ENCODE results near the gene RTN4RL1. TPM values are rescaled to one million over a fixed set of nuclear protein-coding genes. Genes with fewer than 3 reads are reported as not detected.

The RTN4RL1 gene
- total RNA-seq, 1 donor: 0.27 TPM

DNA sequence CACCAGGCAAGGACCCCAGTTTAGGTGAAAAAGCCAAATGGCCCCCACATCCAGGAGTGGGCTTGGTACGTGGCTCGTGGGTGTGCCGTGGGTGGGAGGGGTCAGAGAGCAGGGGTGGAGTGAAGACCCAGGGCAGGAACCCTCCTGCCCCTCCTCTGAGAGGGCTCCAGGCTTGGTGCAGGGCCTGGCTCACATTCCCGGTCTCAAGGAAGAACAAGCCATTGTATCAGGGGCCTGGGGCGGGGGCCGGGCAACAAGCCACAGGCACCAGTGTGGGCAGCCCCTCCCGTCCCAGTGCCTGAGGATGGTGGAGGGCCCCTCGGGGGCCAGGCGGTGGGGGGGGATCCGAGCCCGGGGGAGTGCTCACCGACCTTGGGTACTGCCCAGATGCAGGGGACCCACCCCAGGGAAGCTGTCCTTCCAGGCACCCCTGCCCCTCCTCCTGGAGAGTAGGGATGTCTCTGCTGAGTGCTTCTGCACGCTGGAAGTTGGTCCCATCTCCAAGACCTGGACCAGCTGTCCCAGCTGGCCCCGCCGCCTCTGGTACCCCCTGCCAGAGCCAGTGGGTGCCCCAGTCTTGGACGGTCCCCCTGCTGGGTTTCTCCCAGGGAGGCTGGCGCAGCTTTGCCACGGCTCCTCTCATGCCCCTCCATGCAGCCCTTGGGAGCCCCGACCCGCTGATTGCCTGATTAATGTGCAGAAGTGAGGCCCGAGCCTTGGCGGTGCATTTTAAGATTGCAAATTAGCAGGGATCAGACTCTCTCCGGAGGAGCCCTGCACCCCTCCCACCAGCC is 83.7 kb downstream of the RTN4RL1 start:
- TF ChIP-seq, protein P1, sequence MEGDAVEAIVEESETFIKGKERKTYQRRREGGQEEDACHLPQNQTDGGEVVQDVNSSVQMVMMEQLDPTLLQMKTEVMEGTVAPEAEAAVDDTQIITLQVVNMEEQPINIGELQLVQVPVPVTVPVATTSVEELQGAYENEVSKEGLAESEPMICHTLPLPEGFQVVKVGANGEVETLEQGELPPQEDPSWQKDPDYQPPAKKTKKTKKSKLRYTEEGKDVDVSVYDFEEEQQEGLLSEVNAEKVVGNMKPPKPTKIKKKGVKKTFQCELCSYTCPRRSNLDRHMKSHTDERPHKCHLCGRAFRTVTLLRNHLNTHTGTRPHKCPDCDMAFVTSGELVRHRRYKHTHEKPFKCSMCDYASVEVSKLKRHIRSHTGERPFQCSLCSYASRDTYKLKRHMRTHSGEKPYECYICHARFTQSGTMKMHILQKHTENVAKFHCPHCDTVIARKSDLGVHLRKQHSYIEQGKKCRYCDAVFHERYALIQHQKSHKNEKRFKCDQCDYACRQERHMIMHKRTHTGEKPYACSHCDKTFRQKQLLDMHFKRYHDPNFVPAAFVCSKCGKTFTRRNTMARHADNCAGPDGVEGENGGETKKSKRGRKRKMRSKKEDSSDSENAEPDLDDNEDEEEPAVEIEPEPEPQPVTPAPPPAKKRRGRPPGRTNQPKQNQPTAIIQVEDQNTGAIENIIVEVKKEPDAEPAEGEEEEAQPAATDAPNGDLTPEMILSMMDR (IDR thresholded peaks at IDR 0.05; ENCODE audit: insufficient read depth, low read length): no peak
- no peak for DNase-seq (ENCODE audit: low read depth)
- no peak overlapping the region for H3K4me3 ChIP-seq (ENCODE audit: low read depth, low read length)

DNA sequence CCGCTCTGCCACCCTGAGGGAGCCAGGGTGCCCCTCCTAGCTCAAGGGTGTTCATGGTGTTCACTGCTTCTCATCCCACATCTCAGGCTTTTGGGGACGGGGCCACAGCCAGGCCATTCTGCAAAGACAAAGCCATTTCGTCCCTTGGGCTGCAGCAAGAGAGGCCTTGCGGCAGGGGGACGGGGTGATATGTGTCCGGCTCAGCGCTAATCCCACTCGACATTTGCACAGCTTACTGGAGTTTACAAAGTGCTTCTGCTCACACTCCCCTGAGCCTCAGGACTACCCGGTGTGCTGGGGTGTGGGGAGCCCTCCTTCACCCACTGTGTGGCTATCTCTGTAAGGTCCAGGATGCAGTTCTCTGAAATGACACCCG is 84.3 kb downstream of the RTN4RL1 start:
- no peak overlapping the region for H3K4me3 ChIP-seq (ENCODE audit: low read depth, low read length)
- DNase-seq (ENCODE audit: low read depth): no peak
- TF ChIP-seq, protein P1 (IDR thresholded peaks at IDR 0.05; ENCODE audit: insufficient read depth, low read length): no peak

DNA sequence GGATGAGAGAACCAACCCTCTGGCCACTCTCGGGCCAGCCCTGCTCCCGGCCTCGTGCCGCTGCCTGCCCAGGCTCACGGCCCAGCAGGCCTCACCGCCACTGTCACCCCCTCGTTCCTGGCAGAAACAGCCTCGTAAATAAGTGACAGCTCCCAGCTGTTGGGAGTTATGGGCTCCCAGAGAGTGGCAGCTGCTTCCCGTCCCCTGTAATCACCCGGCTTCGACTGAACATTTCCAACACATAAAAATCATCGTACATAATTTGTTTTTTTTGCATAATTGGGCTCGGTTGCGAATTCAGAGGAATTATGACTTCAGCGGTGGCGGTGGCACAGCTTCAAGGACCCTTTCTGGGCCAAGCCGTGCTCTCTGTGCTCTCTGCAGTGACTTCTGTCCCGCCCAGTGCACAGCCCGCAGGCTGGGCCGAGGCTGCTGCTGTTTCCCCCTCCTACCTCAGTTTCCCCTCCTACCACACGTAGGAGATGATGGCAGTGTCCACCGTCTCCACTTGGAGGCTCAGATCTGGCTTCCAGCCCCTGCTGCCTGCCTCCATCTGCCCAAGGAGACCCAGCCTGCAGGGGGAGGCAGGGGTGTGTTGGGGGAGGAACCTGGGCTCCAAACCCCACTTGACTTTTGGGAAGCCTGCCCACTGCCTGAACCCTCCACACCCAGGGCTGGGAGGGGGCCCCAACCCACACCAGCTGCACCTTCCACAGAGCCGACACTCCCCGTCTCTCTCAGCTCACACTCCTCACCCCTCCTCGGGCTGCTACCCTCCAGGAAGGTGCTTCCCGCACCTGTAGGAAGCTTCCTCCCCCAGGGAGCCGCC is 84.9 kb downstream of the RTN4RL1 start:
- TF ChIP-seq, protein P1 (IDR thresholded peaks at IDR 0.05; ENCODE audit: insufficient read depth, low read length): no peak
- no peak for DNase-seq (ENCODE audit: low read depth)

DNA sequence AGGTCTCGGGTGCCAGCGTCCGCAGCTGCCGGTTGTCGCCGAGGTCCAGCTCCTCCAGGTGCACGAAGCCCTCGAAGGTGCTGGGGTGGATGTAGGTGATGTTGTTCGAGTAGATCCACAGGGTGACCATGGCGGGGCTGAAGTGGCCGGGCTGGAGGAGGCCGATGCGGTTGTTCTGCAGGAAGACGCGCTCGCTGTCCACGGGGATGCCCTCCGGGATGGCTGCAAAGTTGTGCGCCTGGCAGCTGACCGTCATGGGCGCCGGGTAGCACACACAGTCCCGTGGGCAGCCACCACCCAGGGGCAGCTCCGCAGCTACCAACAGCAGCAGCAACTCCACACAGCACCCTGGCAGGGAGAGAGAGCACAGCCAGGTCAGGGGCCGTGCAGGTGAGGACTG is 87.7 kb downstream of the RTN4RL1 start:
- no peak for DNase-seq (ENCODE audit: low read depth)
- TF ChIP-seq, protein P1 (IDR thresholded peaks at IDR 0.05; ENCODE audit: insufficient read depth, low read length): no peak
- no peak overlapping the region for H3K4me3 ChIP-seq (ENCODE audit: low read depth, low read length)

More for the DNA sequence above, 84.9 kb downstream of the RTN4RL1 start:
- H3K4me3 ChIP-seq (ENCODE audit: low read depth, low read length): no peak overlapping the region

DNA sequence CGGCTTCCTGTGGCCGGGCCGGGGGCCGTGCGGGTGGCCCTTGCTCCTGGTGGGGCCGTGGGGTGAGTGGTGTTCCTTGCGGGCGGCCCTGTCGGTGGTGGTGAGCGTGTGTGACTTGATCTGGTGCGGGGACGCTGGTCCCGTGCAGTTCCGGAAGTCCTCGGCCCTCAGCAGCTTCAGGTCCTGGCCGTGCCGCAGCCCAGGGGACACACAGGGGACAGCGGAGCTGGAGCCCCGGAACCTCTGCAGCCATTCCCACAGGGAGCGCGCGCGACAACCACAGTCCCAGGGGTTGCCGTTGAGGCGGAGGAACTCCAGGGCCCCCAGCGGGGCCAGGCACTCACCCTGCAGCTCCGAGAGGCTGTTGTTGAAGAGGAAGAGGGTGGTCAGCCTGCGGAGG is 88.4 kb downstream of the RTN4RL1 start:
- TF ChIP-seq, protein P1 (IDR thresholded peaks at IDR 0.05; ENCODE audit: insufficient read depth, low read length): no peak
- no peak overlapping the region for H3K4me3 ChIP-seq (ENCODE audit: low read depth, low read length)
- DNase-seq (ENCODE audit: low read depth): no peak

DNA sequence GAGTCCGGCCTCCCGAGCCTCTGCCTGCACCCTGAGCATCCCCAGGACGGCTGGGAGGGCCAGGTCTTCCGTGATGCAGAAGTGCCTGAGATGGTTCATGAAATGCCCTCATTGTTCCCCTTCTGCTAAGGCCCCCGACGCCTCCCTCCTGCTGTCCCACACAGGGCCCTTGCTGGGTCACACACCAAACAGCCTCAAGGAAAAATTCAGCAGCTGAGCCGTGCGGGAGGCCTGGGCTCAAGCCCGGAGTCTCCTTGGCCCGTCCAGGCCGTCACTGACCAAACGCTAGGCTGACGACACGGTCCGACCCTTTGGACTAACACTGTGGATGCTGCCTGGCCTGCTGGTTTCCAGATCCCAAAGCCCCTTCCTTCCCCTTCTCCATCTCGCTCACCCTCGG is 90.2 kb downstream of the RTN4RL1 start:
- TF ChIP-seq, protein P1 (IDR thresholded peaks at IDR 0.05; ENCODE audit: insufficient read depth, low read length): no peak
- no peak for DNase-seq (ENCODE audit: low read depth)
- H3K4me3 ChIP-seq (ENCODE audit: low read depth, low read length): no peak overlapping the region

Measured in fibroblast of the aortic adventitia (primary cell).